ENCODE results near the gene SORBS2.
A peak's percentile ranks its signal among the peaks of the same experiment; 100 is the strongest.

Gene SORBS2

GRCh38 chr4:185634066-185634652, 177.8 kb downstream of the SORBS2 start:
- no peak for DNase-seq

GRCh38 chr4:185626798-185627197, 185.2 kb downstream of the SORBS2 start:
- no peak for DNase-seq

- no peak for DNase-seq
Measured at GRCh38 chr4:185625503-185625902, 186.5 kb downstream of the SORBS2 start.

- DNase-seq = no peak
Measured at GRCh38 chr4:185624259-185624589, 187.8 kb downstream of the SORBS2 start.

- no peak for DNase-seq
Measured at GRCh38 chr4:185623444-185624258, 188.3 kb downstream of the SORBS2 start.

GRCh38 chr4:185608185-185608584, 203.8 kb downstream of the SORBS2 start:
- DNase-seq = no peak

- DNase-seq = no peak
Measured at GRCh38 chr4:185602397-185602796, 209.6 kb downstream of the SORBS2 start.

- no peak for DNase-seq
Measured at GRCh38 chr4:185600801-185601434, 211.1 kb downstream of the SORBS2 start.

GRCh38 chr4:185599553-185600243, 212.3 kb downstream of the SORBS2 start:
- DNase-seq = no peak

GRCh38 chr4:185598846-185599552, 213.0 kb downstream of the SORBS2 start:
- DNase-seq = no peak

- peak; percentile 73 for DNase-seq
Measured at GRCh38 chr4:185597532-185598188, 214.3 kb downstream of the SORBS2 start.

GRCh38 chr4:185592845-185593488, 219.0 kb downstream of the SORBS2 start:
- DNase-seq = no peak

- no peak for DNase-seq
Measured at GRCh38 chr4:185592438-185592837, 219.6 kb downstream of the SORBS2 start.

GRCh38 chr4:185591679-185592141, 220.3 kb downstream of the SORBS2 start:
- no peak for DNase-seq

GRCh38 chr4:185590982-185591381, 221.0 kb downstream of the SORBS2 start:
- DNase-seq = no peak

GRCh38 chr4:185589067-185589836, 222.7 kb downstream of the SORBS2 start:
- DNase-seq = peak; percentile 48

GRCh38 chr4:185587427-185588161, 224.4 kb downstream of the SORBS2 start:
- no peak for DNase-seq

- DNase-seq = no peak
Measured at GRCh38 chr4:185587030-185587426, 225.0 kb downstream of the SORBS2 start.

GRCh38 chr4:185585211-185585610, 226.8 kb downstream of the SORBS2 start:
- no peak for DNase-seq

- no peak for DNase-seq
Measured at GRCh38 chr4:185583813-185584212, 228.2 kb downstream of the SORBS2 start.

Measured in fibroblast of skin of scalp (primary cell).